KMS-11 (cell line): ENCODE data around the gene PCED1A.

Experiments
- H2AFZ ChIP-seq: fragments of 200-600 bp; sonication (generic); 2 replicates; pipeline ENCODE4 v1.6.1; 2016; ENCODE audit warnings: antibody characterized with exemption, mixed run types, low read depth
- H3K27ac ChIP-seq: fragments of 200-600 bp; sonication (generic); 2 replicates; pipeline ENCODE4 v1.6.1; 2016; ENCODE audit warnings: mild to moderate bottlenecking, mixed run types
- H3K27me3 ChIP-seq: fragments of 200-600 bp; sonication (generic); 2 replicates; pipeline ENCODE4 v1.6.1; 2017; ENCODE audit warnings: mild to moderate bottlenecking, low read depth, mixed run types, moderate library complexity; ENCODE audit not compliant: insufficient read depth
- H3K36me3 ChIP-seq: fragments of 200-600 bp; sonication (generic); 2 replicates; pipeline ENCODE4 v1.6.1; 2017; ENCODE audit warnings: mild to moderate bottlenecking, mixed run types; ENCODE audit not compliant: insufficient read depth
- H3K4me1 ChIP-seq: fragments of 200-600 bp; sonication (generic); 2 replicates; pipeline ENCODE4 v1.6.1; 2016; ENCODE audit warnings: mild to moderate bottlenecking, low read depth, mixed run types; ENCODE audit not compliant: poor library complexity, severe bottlenecking
- H3K4me2 ChIP-seq: fragments of 200-600 bp; sonication (generic); 2 replicates; pipeline ENCODE4 v1.7.0; 2016; ENCODE audit warnings: mild to moderate bottlenecking, mixed run types
- H3K4me3 ChIP-seq: fragments of 200-600 bp; sonication (generic); IDR thresholded peaks from 2 replicates; pipeline ENCODE4 v1.6.1; 2017; ENCODE audit warnings: low read depth, low read length, mixed read lengths; ENCODE audit not compliant: insufficient read depth
- H3K79me2 ChIP-seq: fragments of 200-600 bp; sonication (generic); 2 replicates; pipeline ENCODE4 v1.6.1; 2016; ENCODE audit warnings: low read depth, mixed run types; ENCODE audit not compliant: insufficient read depth
- H3K9ac ChIP-seq: fragments of 200-600 bp; sonication (generic); 2 replicates; pipeline ENCODE4 v1.6.1; 2016; ENCODE audit warnings: mild to moderate bottlenecking, mixed run types
- H4K20me1 ChIP-seq: fragments of 200-600 bp; sonication (generic); 2 replicates; pipeline ENCODE4 v1.6.1; 2016; ENCODE audit warnings: mild to moderate bottlenecking, mixed run types; ENCODE audit not compliant: insufficient read depth
- TF ChIP-seq, protein P1 (sequence below): fragments of 200-600 bp; sonication (generic); conservative IDR thresholded peaks from 2 replicates; pipeline ENCODE4 v1.6.1; 2017; ENCODE audit warnings: low read depth, mild to moderate bottlenecking, antibody characterized with exemption, low read length, moderate library complexity, mixed read lengths

Gene PCED1A

DNA sequence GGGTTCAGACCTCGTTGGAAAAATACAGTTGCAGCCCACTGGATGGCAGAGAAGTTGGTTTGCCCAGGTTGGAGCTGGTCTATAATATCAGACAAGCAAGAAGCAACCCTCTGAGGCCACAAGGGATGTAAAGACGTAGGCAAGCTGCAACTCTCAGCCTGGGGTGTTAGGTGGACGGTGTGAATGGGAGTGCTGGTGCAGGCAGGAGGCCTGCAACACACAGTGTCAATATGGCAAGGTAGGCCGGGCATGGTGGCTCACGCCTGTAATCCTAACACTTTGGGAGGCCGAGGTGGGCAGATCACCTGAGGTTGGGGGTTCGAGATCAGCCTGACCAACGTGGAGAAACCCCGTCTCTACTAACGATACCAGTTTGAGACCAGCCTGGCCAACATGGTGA lies 10.6 kb upstream of the PCED1A start:
- Histone ChIP-seq H3K4me3 (no peak overlapping the region), H3K27ac (no peak overlapping the region), H3K36me3 (no peaks in the 10 kb centered on the region), H3K27me3 (no peaks in the 10 kb centered on the region), H3K4me2 (no peak overlapping the region), H3K79me2 (no peaks in the 10 kb centered on the region), H2AFZ (no peak overlapping the region), H4K20me1 (no peaks in the 10 kb centered on the region), H3K4me1 (no peaks in the 10 kb centered on the region), H3K9ac (no peak overlapping the region)
- TF ChIP-seq, protein P1, sequence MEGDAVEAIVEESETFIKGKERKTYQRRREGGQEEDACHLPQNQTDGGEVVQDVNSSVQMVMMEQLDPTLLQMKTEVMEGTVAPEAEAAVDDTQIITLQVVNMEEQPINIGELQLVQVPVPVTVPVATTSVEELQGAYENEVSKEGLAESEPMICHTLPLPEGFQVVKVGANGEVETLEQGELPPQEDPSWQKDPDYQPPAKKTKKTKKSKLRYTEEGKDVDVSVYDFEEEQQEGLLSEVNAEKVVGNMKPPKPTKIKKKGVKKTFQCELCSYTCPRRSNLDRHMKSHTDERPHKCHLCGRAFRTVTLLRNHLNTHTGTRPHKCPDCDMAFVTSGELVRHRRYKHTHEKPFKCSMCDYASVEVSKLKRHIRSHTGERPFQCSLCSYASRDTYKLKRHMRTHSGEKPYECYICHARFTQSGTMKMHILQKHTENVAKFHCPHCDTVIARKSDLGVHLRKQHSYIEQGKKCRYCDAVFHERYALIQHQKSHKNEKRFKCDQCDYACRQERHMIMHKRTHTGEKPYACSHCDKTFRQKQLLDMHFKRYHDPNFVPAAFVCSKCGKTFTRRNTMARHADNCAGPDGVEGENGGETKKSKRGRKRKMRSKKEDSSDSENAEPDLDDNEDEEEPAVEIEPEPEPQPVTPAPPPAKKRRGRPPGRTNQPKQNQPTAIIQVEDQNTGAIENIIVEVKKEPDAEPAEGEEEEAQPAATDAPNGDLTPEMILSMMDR = no peak

DNA sequence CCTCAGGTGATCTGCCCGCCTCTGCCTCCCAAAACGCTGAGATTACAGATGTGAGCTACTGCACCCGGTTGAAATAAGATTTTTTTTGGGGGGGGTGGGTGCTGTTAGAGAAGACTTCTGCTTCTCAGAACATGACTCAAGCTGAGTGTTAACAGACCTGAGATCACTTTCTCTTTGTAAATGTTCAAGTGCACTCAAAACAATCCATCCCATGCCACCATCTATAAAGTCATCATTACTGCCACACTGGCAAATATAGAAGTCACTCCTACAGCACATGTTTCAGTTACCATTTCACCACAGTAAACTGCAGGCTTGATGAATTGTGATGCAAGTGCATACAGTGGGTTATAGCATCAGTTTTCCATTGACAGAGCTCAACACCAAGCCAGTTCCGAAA lies 9.1 kb upstream of the PCED1A start:
- no peak overlapping the region for H3K4me3 ChIP-seq
- H2AFZ ChIP-seq = no peak overlapping the region
- H3K4me2 ChIP-seq = no peak overlapping the region
- no peak overlapping the region for H3K27ac ChIP-seq
- no peaks in the 10 kb centered on the region for H3K79me2 ChIP-seq
- TF ChIP-seq, protein P1 = no peak
- H3K36me3 ChIP-seq = no peaks in the 10 kb centered on the region
- no peaks in the 10 kb centered on the region for H4K20me1 ChIP-seq
- no peaks in the 10 kb centered on the region for H3K27me3 ChIP-seq
- no peaks in the 10 kb centered on the region for H3K4me1 ChIP-seq
- no peak overlapping the region for H3K9ac ChIP-seq

- H3K27ac ChIP-seq = no peak overlapping the region
- TF ChIP-seq, protein P1 = no peak
- no peaks in the 10 kb centered on the region for H3K36me3 ChIP-seq
- no peak overlapping the region for H2AFZ ChIP-seq
- no peak overlapping the region for H3K4me2 ChIP-seq
- H4K20me1 ChIP-seq = no peaks in the 10 kb centered on the region
- H3K79me2 ChIP-seq = no peaks in the 10 kb centered on the region
- H3K4me1 ChIP-seq = no peaks in the 10 kb centered on the region
- no peak overlapping the region for H3K4me3 ChIP-seq
- H3K27me3 ChIP-seq = no peaks in the 10 kb centered on the region
- H3K9ac ChIP-seq = no peak overlapping the region
Measured at GRCh38 chr20:2847802-2848201, 7.3 kb upstream of the PCED1A start.

- Histone ChIP-seq H3K9ac (no peak overlapping the region), H3K4me1 (no peaks in the 10 kb centered on the region), H3K4me3 (no peak overlapping the region), H3K27me3 (no peaks in the 10 kb centered on the region), H2AFZ (no peak overlapping the region), H3K36me3 (no peaks in the 10 kb centered on the region), H3K27ac (no peak overlapping the region), H3K4me2 (no peak overlapping the region), H4K20me1 (no peaks in the 10 kb centered on the region), H3K79me2 (no peaks in the 10 kb centered on the region)
- TF ChIP-seq, protein P1 = no peak
Measured at GRCh38 chr20:2846698-2847097, 6.2 kb upstream of the PCED1A start.
